Skeletal muscle tissue (tissue), 4 donors: ENCODE results near the gene FAM53B. TPM values are rescaled to one million over a fixed set of nuclear protein-coding genes. Genes with fewer than 3 reads are reported as not detected.

Experiments used
- H3K27ac ChIP-seq: one replicate; pipeline ENCODE4 v1.7.0; 2013; ENCODE audit warnings: mild to moderate bottlenecking, low read depth, low read length, inconsistent platforms
- H3K27me3 ChIP-seq, 3 donors: one replicate each; pipeline ENCODE4 v1.7.0; 2013; ENCODE audit warnings: low read length in 3 of 3; ENCODE audit not compliant: control insufficient read depth in 3 of 3, insufficient read depth in 3 of 3
- H3K36me3 ChIP-seq, 3 donors: one replicate each; pipeline ENCODE4 v1.7.0; 2013; ENCODE audit warnings: low read length in 3 of 3; ENCODE audit not compliant: control insufficient read depth in 3 of 3, insufficient read depth in 3 of 3
- H3K4me1 ChIP-seq, 3 donors: one replicate each; pipeline ENCODE4 v1.7.0; 2013; ENCODE audit warnings: low read length in 3 of 3, mild to moderate bottlenecking in 3 of 3; ENCODE audit not compliant: control insufficient read depth in 3 of 3, insufficient read depth in 3 of 3
- H3K4me3 ChIP-seq, 3 donors: one replicate each; pipeline ENCODE4 v1.7.0; 2013; ENCODE audit warnings: low read length in 3 of 3
- H3K9ac ChIP-seq, 3 donors: one replicate each; pipeline ENCODE4 v1.7.0; 2013; ENCODE audit warnings: low read length in 3 of 3, mild to moderate bottlenecking in 3 of 3, moderate library complexity in 2 of 3, low read depth in 1 of 3
- H3K9me3 ChIP-seq, 3 donors: one replicate each; pipeline ENCODE4 v1.7.0; 2013; ENCODE audit warnings: low read length in 3 of 3; ENCODE audit not compliant: control insufficient read depth in 3 of 3
- total RNA-seq: library from RNA; depleted of rRNA; stranded (reverse); fragments of >200 nt; gene quantifications from one replicate; pipeline ENCODE4 v1.2.3, GENCODE V29; 2014
- donor health status: Osteomylitis.

FAM53B gene
- total RNA-seq, 1 donor from 2014 or later, result 32.4 TPM

DNA sequence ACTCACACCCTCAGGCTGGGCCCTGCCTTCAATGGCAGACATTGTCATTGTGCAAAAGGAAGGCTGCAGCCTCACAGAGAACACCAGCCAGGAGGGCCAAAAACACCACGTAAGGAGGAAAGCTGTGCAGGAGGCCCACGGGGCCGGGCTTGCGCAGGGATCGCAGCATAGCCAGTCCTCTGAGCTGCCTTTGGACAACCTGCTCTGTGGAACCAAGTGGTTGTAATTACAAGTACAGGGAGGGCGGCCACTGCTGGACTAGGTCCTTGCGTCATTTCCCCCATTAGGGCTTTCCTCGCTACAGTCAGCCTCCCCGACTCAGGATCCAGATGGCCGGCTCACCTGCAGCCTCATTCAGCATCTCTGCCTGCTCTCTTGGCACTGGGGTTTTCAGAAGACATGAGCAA is 66.9 kb downstream of the FAM53B start:
- Histone ChIP-seq H3K4me1 (peaks cover 85 to 87% (median 86%) of the 10 kb centered on the region in 3 donors), H3K27ac (peak overlapping the region; percentile 28), H3K36me3 (peaks cover 17 to 22% (median 19%) of the 10 kb centered on the region in 3 donors), H3K4me3 (no peak overlapping the region), H3K27me3 (no peaks in the 10 kb centered on the region), H3K9ac (peak overlapping the region in 1 of 3 donors; percentile 72), H3K9me3 (no peaks in the 10 kb centered on the region)

DNA sequence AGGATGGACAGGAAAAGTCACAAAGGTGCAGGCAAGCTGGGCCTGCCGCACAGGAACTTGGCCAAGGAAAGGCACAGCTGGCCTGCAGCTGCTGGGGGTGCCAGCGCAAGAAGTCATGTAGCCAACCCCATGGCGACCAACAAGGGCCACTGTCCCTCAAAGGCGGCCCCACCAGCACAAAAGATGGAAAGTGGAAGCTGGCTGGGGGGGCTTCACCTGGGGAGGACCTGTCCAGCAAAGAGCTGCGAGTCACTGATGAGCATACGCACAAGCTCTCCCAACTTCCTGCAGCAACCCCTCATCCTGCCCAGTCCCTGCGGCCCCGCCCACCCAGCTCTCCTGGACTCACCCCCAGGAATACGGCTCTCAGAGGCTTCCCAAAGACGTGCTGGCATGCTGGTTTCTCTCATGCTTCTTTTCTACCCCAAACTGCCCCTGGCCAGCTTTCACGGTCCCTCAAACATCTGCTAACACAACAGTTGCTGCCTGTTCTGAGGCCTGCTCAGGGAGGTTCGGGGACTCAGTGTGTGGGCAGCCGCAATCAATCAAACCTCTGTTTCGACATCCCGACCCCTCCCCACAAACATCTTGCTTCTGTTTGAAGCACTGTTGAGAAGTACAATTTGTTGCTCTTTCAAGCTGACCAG is 67.6 kb downstream of the FAM53B start:
- H3K27me3 ChIP-seq, result no peaks in the 10 kb centered on the region
- H3K36me3 ChIP-seq, result peaks cover 11 to 15% (median 13%) of the 10 kb centered on the region in 3 donors
- no peak overlapping the region for H3K27ac ChIP-seq
- H3K4me1 ChIP-seq, result peaks cover 87 to 91% (median 89%) of the 10 kb centered on the region in 3 donors
- no peak overlapping the region for H3K4me3 ChIP-seq
- no peaks in the 10 kb centered on the region for H3K9me3 ChIP-seq
- no peak overlapping the region for H3K9ac ChIP-seq

DNA sequence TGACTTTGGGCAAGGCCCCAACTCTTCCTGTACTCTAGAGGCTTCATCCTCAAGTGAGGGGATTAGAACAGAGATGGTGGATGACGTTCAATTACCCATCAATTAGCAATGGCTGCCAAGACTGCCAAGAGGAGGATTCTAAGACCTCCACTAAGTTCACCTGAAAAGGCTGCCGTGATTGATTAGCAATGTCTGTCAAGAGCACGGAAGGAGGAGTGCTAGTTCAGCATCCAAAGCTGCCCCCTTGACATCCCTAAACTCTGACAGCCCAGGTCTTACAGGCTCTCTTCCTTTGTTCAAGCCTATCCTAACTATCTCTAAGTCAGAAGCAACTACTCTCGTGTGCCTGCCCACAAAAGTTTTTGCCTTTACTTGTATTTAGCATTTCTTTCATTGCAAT is 68.4 kb downstream of the FAM53B start:
- Histone ChIP-seq H3K4me3 (no peak overlapping the region), H3K27ac (no peak overlapping the region), H3K9me3 (no peaks in the 10 kb centered on the region), H3K4me1 (peaks cover 91 to 95% (median 92%) of the 10 kb centered on the region in 3 donors), H3K27me3 (no peaks in the 10 kb centered on the region), H3K36me3 (peaks cover 5 to 13% (median 10%) of the 10 kb centered on the region in 3 donors), H3K9ac (peak overlapping the region in 1 of 3 donors; percentile 57)

DNA sequence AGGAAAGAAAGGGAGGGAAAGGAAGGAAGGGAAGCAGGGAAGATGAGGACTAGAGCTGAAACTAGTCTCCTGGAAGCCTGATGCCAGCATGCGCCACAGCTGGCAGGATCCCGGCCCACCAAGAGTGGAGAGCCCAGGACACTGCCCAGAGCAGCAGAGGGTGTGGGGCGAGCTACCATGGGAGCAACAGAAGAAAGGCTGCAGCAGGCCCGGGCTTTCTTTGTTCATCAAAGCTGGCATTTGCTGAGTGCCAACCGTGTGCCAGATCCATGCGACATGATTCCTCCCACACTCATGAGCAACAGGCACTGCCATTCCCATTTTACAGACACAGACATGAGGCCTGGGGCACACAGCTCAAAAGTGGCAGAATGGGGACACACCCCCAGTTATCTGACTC is 68.9 kb downstream of the FAM53B start:
- H3K27ac ChIP-seq, result peak overlapping the region; percentile 3
- H3K4me1 ChIP-seq, result peaks cover 90 to 95% (median 92%) of the 10 kb centered on the region in 3 donors

GRCh38 chr10:124674768-124675222 is 69.4 kb downstream of the FAM53B start:
- no peaks in the 10 kb centered on the region for H3K27me3 ChIP-seq
- peak overlapping the region in 1 of 3 donors; percentile 13 for H3K4me3 ChIP-seq
- H3K36me3 ChIP-seq, result peaks cover 0 to 6% (median 6%) of the 10 kb centered on the region in 3 donors
- peak overlapping the region; percentile 3 for H3K27ac ChIP-seq
- no peaks in the 10 kb centered on the region for H3K9me3 ChIP-seq
- H3K9ac ChIP-seq, result peak overlapping the region in 2 of 3 donors; percentile 52 to 57
- peaks cover 87 to 96% (median 92%) of the 10 kb centered on the region in 3 donors for H3K4me1 ChIP-seq

More for the DNA sequence above, 68.9 kb downstream of the FAM53B start:
- Histone ChIP-seq H3K4me3 (no peak overlapping the region), H3K9me3 (no peaks in the 10 kb centered on the region), H3K27me3 (no peaks in the 10 kb centered on the region), H3K9ac (peak overlapping the region in 1 of 3 donors; percentile 57), H3K36me3 (peaks cover 0 to 10% (median 8%) of the 10 kb centered on the region in 3 donors)

- no peaks in the 10 kb centered on the region for H3K9me3 ChIP-seq
- H3K4me1 ChIP-seq, result peaks cover 86 to 98% (median 92%) of the 10 kb centered on the region in 3 donors
- peaks cover 0 to 6% (median 4%) of the 10 kb centered on the region in 3 donors for H3K36me3 ChIP-seq
- peak overlapping the region in 1 of 3 donors; percentile 60 for H3K9ac ChIP-seq
- no peak overlapping the region for H3K27ac ChIP-seq
- no peak overlapping the region for H3K4me3 ChIP-seq
- H3K27me3 ChIP-seq, result no peaks in the 10 kb centered on the region
These were observed 72.0 kb downstream of the FAM53B start for GRCh38 chr10:124672181-124672638.

GRCh38 chr10:124671486-124672075 is 72.6 kb downstream of the FAM53B start:
- H3K9ac ChIP-seq, result peak overlapping the region in 1 of 3 donors; percentile 60
- H3K36me3 ChIP-seq, result peaks cover 0 to 6% (median 4%) of the 10 kb centered on the region in 3 donors
- H3K9me3 ChIP-seq, result no peaks in the 10 kb centered on the region
- no peak overlapping the region for H3K4me3 ChIP-seq
- peaks cover 82 to 98% (median 89%) of the 10 kb centered on the region in 3 donors for H3K4me1 ChIP-seq
- H3K27me3 ChIP-seq, result no peaks in the 10 kb centered on the region
- peak overlapping the region; percentile 38 for H3K27ac ChIP-seq

DNA sequence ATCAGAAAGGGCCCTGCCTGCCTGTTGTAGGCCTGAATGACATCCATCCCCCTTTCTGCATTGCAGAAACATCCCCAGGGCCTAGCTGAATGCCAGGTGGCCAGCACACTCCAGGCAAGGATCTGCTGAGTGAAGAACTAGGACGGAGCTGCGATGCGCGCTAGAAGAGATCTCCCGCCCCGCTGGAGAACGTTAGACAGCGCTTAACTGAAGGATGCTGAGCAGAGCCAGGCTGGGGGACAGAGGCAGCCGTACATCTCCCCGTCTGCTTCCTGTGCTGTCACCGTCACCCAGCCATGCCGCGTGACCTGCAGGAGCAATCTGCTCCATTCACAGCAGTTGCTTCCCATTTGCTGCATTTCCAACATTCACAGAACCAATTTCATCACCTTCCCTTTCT is 73.3 kb downstream of the FAM53B start:
- H3K27ac ChIP-seq, result peak overlapping the region; percentile 38
- H3K4me1 ChIP-seq, result peaks cover 84 to 98% (median 91%) of the 10 kb centered on the region in 3 donors
- H3K9ac ChIP-seq, result peak overlapping the region in 2 of 3 donors; percentile 60

DNA sequence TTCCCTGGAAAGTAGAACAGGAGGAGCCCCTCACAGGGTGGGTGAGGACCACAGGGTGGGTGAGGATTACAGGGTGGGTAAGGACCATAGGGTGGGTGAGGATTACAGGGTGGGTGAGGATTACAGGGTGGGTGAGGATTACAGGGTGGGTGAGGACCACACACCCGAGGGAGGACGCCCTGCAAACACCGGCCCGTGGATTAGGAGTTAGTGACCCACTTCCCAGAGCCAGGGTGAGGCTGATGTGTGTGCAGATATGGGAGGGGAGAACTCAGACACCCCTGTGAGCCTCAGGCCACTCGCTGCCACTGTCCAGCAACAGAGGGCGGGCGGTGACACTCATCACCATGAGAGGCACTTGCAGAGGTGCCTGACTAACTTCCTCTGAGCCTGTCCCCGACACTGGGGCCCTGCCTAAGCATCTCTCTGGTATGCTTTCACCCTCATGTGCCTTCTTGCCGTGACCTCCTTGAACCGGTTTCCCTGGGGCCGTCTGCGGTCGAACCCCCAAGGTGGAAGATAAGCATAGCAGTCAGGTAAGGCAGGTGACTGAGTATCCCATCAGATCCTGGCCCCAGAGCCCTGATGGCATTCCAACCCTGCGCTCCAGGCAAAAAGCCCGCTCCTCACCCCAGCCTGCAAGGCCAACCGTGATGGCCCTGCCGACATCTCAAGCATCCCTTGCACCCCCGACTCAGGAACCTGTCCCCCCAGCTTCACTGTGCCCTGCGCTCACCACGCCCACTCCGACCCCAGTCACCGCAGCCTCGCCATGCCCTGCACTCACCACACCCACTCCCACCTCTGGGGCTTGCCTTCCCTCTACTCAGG is 74.1 kb downstream of the FAM53B start:
- Histone ChIP-seq H3K9me3 (no peaks in the 10 kb centered on the region), H3K4me3 (no peak overlapping the region), H3K4me1 (peaks cover 77 to 98% (median 83%) of the 10 kb centered on the region in 3 donors), H3K36me3 (peaks cover 0 to 7% (median 6%) of the 10 kb centered on the region in 3 donors), H3K27me3 (no peaks in the 10 kb centered on the region), H3K27ac (no peak overlapping the region), H3K9ac (peak overlapping the region in 1 of 3 donors; percentile 60)

More for the DNA sequence above, 73.3 kb downstream of the FAM53B start:
- Histone ChIP-seq H3K36me3 (peaks cover 0 to 6% (median 5%) of the 10 kb centered on the region in 3 donors), H3K4me3 (no peak overlapping the region), H3K27me3 (no peaks in the 10 kb centered on the region), H3K9me3 (no peaks in the 10 kb centered on the region)
